Measurements from ENCODE around the gene PIK3R5. TPM values are rescaled to one million over a fixed set of nuclear protein-coding genes. Genes with fewer than 3 reads are reported as not detected.

The PIK3R5 gene
- total RNA-seq, 4 donors from 2014 or later: 17.8 to 62.1 (median 22.5) TPM

GRCh38 chr17:8921147-8921546, 44.4 kb downstream of the PIK3R5 start:
- WGBS, 2 donors: 57 to 59% methylated on average over 2 of the region's 2 CpGs
- TF ChIP-seq EP300 (IDR thresholded peaks at IDR 0.05) (no peak), POLR2A (IDR thresholded peaks at IDR 0.05) (no peak), CTCF (IDR thresholded peaks at IDR 0.05) (no peak)
- DNase-seq (ENCODE audit: low spot score in 2 of 2): no peak

GRCh38 chr17:8918807-8919465, 46.6 kb downstream of the PIK3R5 start:
- Histone ChIP-seq H3K27me3 (no peaks in the 10 kb centered on the region), H3K9me3 (peaks cover 0 to 29% (median 0%) of the 10 kb centered on the region in 4 donors), H3K4me3 (no peak overlapping the region), H3K4me1 (no peaks in the 10 kb centered on the region), H3K27ac (no peak overlapping the region), H3K36me3 (no peaks in the 10 kb centered on the region)
- DNase-seq (ENCODE audit: low spot score in 2 of 2): no peak
- 56 to 73% methylated on average over 3 of the region's 3 CpGs for WGBS, 2 donors
- TF ChIP-seq CTCF (IDR thresholded peaks at IDR 0.05): no peak
- no peak for TF ChIP-seq POLR2A (IDR thresholded peaks at IDR 0.05)
- no peak for TF ChIP-seq EP300 (IDR thresholded peaks at IDR 0.05)

More at GRCh38 chr17:8921147-8921546, 44.4 kb downstream of the PIK3R5 start:
- Histone ChIP-seq H3K27ac (peak overlapping the region in 1 of 4 donors; percentile 70), H3K36me3 (no peaks in the 10 kb centered on the region), H3K4me3 (no peak overlapping the region), H3K27me3 (no peaks in the 10 kb centered on the region), H3K4me1 (no peaks in the 10 kb centered on the region), H3K9me3 (peaks cover 0 to 34% (median 0%) of the 10 kb centered on the region in 4 donors)

GRCh38 chr17:8916466-8916865, 49.0 kb downstream of the PIK3R5 start:
- H3K4me3 ChIP-seq: no peak overlapping the region
- WGBS, 2 donors: 64 to 70% methylated on average over 7 of the region's 7 CpGs
- H3K4me1 ChIP-seq: no peaks in the 10 kb centered on the region
- H3K9me3 ChIP-seq: peaks cover 0 to 29% (median 0%) of the 10 kb centered on the region in 4 donors
- H3K36me3 ChIP-seq: no peaks in the 10 kb centered on the region
- no peaks in the 10 kb centered on the region for H3K27me3 ChIP-seq
- peak overlapping the region in 2 of 4 donors; percentile 70 to 71 for H3K27ac ChIP-seq
- DNase-seq (ENCODE audit: low spot score in 2 of 2): no peak
- TF ChIP-seq POLR2A (IDR thresholded peaks at IDR 0.05) (no peak), CTCF (IDR thresholded peaks at IDR 0.05) (no peak), EP300 (IDR thresholded peaks at IDR 0.05) (no peak)

GRCh38 chr17:8914554-8914953, 51.0 kb downstream of the PIK3R5 start:
- Histone ChIP-seq H3K4me3 (no peak overlapping the region), H3K36me3 (no peaks in the 10 kb centered on the region), H3K4me1 (no peaks in the 10 kb centered on the region), H3K27me3 (no peaks in the 10 kb centered on the region), H3K27ac (no peak overlapping the region), H3K9me3 (peaks cover 0 to 29% (median 0%) of the 10 kb centered on the region in 4 donors)
- DNase-seq (ENCODE audit: low spot score in 2 of 2): no peak
- WGBS, 2 donors: 76 to 78% methylated on average over 8 of the region's 8 CpGs
- TF ChIP-seq CTCF (IDR thresholded peaks at IDR 0.05) (no peak), EP300 (IDR thresholded peaks at IDR 0.05) (no peak)

- Histone ChIP-seq H3K36me3 (no peaks in the 10 kb centered on the region), H3K4me3 (no peak overlapping the region), H3K27ac (no peak overlapping the region), H3K27me3 (no peaks in the 10 kb centered on the region), H3K9me3 (peaks cover 0 to 27% (median 0%) of the 10 kb centered on the region in 4 donors), H3K4me1 (no peaks in the 10 kb centered on the region)
- DNase-seq (ENCODE audit: low spot score in 2 of 2): no peak
- TF ChIP-seq POLR2A (IDR thresholded peaks at IDR 0.05) (no peak), EP300 (IDR thresholded peaks at IDR 0.05) (no peak), CTCF (IDR thresholded peaks at IDR 0.05) (no peak)
- WGBS, 2 donors: 80 to 82% methylated on average over 3 to 4 of the region's 4 CpGs
Observed at GRCh38 chr17:8913879-8914278, 51.6 kb downstream of the PIK3R5 start.

Data from tibial nerve (tissue), 4 donors.